Liver (tissue), 9 donors: ENCODE data around the gene VEGFB. TPM values are rescaled to one million over a fixed set of nuclear protein-coding genes. Genes with fewer than 3 reads are reported as not detected.

Experiments used
- DNase-seq: peaks from one replicate; pipeline ENCODE4 v3.0.0-alpha.2; 2017; ENCODE audit warnings: low spot score
- H3K27ac ChIP-seq, 2 donors: one replicate each; pipeline ENCODE4 v1.7.0; 2013; ENCODE audit warnings: inconsistent platforms in 2 of 2, low read length in 2 of 2, control low read depth in 1 of 2, low read depth in 1 of 2, mild to moderate bottlenecking in 1 of 2
- H3K27me3 ChIP-seq, 4 donors: one replicate each; pipeline versions ENCODE4 v1.6.1 to v1.7.0; 2013; ENCODE audit warnings: low read length in 3 of 4, inconsistent platforms in 1 of 4, mild to moderate bottlenecking in 1 of 4, moderate library complexity in 1 of 4; ENCODE audit not compliant: control insufficient read depth in 4 of 4, insufficient read depth in 4 of 4
- H3K36me3 ChIP-seq, 4 donors: one replicate each; pipeline versions ENCODE4 v1.6.1 to v1.7.0; 2013; ENCODE audit warnings: low read length in 3 of 4, mild to moderate bottlenecking in 3 of 4, low read depth in 1 of 4, moderate library complexity in 1 of 4; ENCODE audit not compliant: control insufficient read depth in 4 of 4, insufficient read depth in 3 of 4
- H3K4me1 ChIP-seq, 4 donors: one replicate each; pipeline versions ENCODE4 v1.6.1 to v1.7.0; 2013; ENCODE audit warnings: low read length in 3 of 4, mild to moderate bottlenecking in 3 of 4, moderate library complexity in 1 of 4; ENCODE audit not compliant: control insufficient read depth in 4 of 4, insufficient read depth in 4 of 4
- H3K4me3 ChIP-seq, 3 donors: one replicate each; pipeline versions ENCODE4 v1.6.1 to v1.7.0; 2013; ENCODE audit warnings: low read length in 3 of 3, control low read depth in 1 of 3, low read depth in 1 of 3, mild to moderate bottlenecking in 1 of 3
- H3K9ac ChIP-seq, 2 donors: one replicate each; pipeline ENCODE4 v1.7.0; 2013; ENCODE audit warnings: low read length in 2 of 2, mild to moderate bottlenecking in 2 of 2, moderate library complexity in 2 of 2, control low read depth in 1 of 2, low read depth in 1 of 2
- H3K9me3 ChIP-seq, 4 donors: one replicate each; pipeline versions ENCODE4 v1.6.1 to v1.7.0; 2013; ENCODE audit warnings: low read length in 3 of 4; ENCODE audit not compliant: control insufficient read depth in 4 of 4
- EGR1 ChIP-seq, 2 donors: IDR thresholded peaks; 2 replicates each; pipeline ENCODE4 v1.6.1; 2016 to 2018; ENCODE audit warnings: antibody characterized with exemption in 2 of 2, low read depth in 2 of 2
- FOXA1 ChIP-seq: IDR thresholded peaks from 2 replicates; pipeline ENCODE4 v1.6.1; 2016; ENCODE audit warnings: antibody characterized with exemption
- FOXA2 ChIP-seq: IDR thresholded peaks from 2 replicates; pipeline ENCODE4 v1.6.1; 2016; ENCODE audit warnings: antibody characterized with exemption
- GABPA ChIP-seq, 2 donors: IDR thresholded peaks in 1 of 2; conservative IDR thresholded peaks in 1 of 2; 2 replicates each; pipeline ENCODE4 v1.6.1; 2016; ENCODE audit warnings: antibody characterized with exemption in 2 of 2, mild to moderate bottlenecking in 1 of 2, moderate library complexity in 1 of 2
- HNF4A ChIP-seq, 2 donors: conservative IDR thresholded peaks; 2 replicates each; pipeline ENCODE4 v1.6.1; 2016; ENCODE audit warnings: antibody characterized with exemption in 2 of 2, mild to moderate bottlenecking in 2 of 2
- HNF4G ChIP-seq: IDR thresholded peaks from 2 replicates; pipeline ENCODE4 v1.6.1; 2016; ENCODE audit warnings: antibody characterized with exemption
- NR2F2 ChIP-seq: IDR thresholded peaks from 2 replicates; pipeline ENCODE4 v1.6.1; 2016; ENCODE audit warnings: antibody characterized with exemption
- RAD21 ChIP-seq, 2 donors: IDR thresholded peaks; 2 replicates each; pipeline ENCODE4 v1.6.1; 2016; ENCODE audit warnings: antibody characterized with exemption in 2 of 2, mild to moderate bottlenecking in 2 of 2
- REST ChIP-seq: IDR thresholded peaks from 2 replicates; pipeline ENCODE4 v1.6.1; 2016; ENCODE audit warnings: antibody characterized with exemption, mild to moderate bottlenecking
- RXRA ChIP-seq, 2 donors: IDR thresholded peaks; 2 replicates each; pipeline ENCODE4 v1.6.1; 2017 to 2018; ENCODE audit warnings: antibody characterized with exemption in 2 of 2, mild to moderate bottlenecking in 1 of 2
- SP1 ChIP-seq: IDR thresholded peaks from 2 replicates; pipeline ENCODE4 v1.6.1; 2018; ENCODE audit warnings: antibody characterized with exemption, mild to moderate bottlenecking
- TAF1 ChIP-seq: conservative IDR thresholded peaks from 2 replicates; pipeline ENCODE4 v1.6.1; 2016; ENCODE audit warnings: antibody characterized with exemption, mild to moderate bottlenecking
- WGBS: extraction: QIAGEN DNeasy Blood & Tissue Kit; methylation state at CpG from one replicate; pipeline ENCODE4 v1.1.7; 2013; 5-methylcytosine and 5-hydroxymethylcytosine counted together
- polyA plus RNA-seq, 2 donors: library from polyadenylated mRNA; stranded (reverse) in 1 of 2; unstranded in 1 of 2; fragments of 200-250 nt in 1 of 2; fragments of >200 nt in 1 of 2; fragmentation: Nextera tagmentation in 1 of 2; extraction: Ambion mirVana in 1 of 2; gene quantifications; one replicate each; pipeline versions ENCODE4 v1.2.1 to v1.2.3, GENCODE V29; 2013 to 2015
- total RNA-seq, 2 donors: library from RNA; depleted of rRNA; stranded (reverse); fragments of >200 nt; gene quantifications; one replicate each; pipeline ENCODE4 v1.2.3, GENCODE V29; 2014
- TF ChIP-seq, protein P1 (sequence below): IDR thresholded peaks from 2 replicates; pipeline ENCODE4 v1.6.1; 2016; ENCODE audit warnings: antibody characterized with exemption
- TF ChIP-seq, protein P2 (sequence below): IDR thresholded peaks from 2 replicates; pipeline ENCODE4 v1.6.1; 2016; ENCODE audit warnings: antibody characterized with exemption
- TF ChIP-seq, protein P3 (sequence below): IDR thresholded peaks from 2 replicates; pipeline ENCODE4 v1.6.1; 2016; ENCODE audit warnings: antibody characterized with exemption
- donor health status: healthy.
- donor health status: healthy.
- donor health status: healthy.
- donor health status: healthy.
- donor health status: healthy.

The VEGFB gene
- total and polyA plus RNA-seq, 4 donors: 3.6 to 17.3 (median 10.7) TPM

GRCh38 chr11:64224151-64224890 is 10.1 kb upstream of the VEGFB start:
- DNase-seq: no peak
- H3K27ac ChIP-seq: no peak overlapping the region

More at GRCh38 chr11:64224151-64224890, 10.1 kb upstream of the VEGFB start:
- 95% methylated on average over 17 of the region's 17 CpGs for WGBS
- Histone ChIP-seq H3K4me3 (no peak overlapping the region), H3K4me1 (peaks cover 11 to 33% (median 23%) of the 10 kb centered on the region in 4 donors), H3K9me3 (no peaks in the 10 kb centered on the region), H3K27me3 (no peaks in the 10 kb centered on the region), H3K36me3 (peaks cover 0 to 24% (median 9%) of the 10 kb centered on the region in 4 donors), H3K9ac (no peak overlapping the region)
- TF ChIP-seq RAD21 (IDR thresholded peaks at IDR 0.05) (no peak), FOXA2 (no peak), FOXA1 (no peak), NR2F2 (no peak), HNF4G (no peak), TAF1 (no peak), SP1 (no peak), EGR1 (IDR thresholded peaks at IDR 0.05; ENCODE audit: low read depth in 2 of 2) (no peak), RXRA (IDR thresholded peaks at IDR 0.05) (no peak), GABPA (IDR thresholded peaks at IDR 0.05 in 1 of 2, conservative IDR thresholded peaks at IDR 0.05 in 1 of 2) (no peak), HNF4A (conservative IDR thresholded peaks at IDR 0.05) (no peak), REST (no peak)
- TF ChIP-seq, protein P1, sequence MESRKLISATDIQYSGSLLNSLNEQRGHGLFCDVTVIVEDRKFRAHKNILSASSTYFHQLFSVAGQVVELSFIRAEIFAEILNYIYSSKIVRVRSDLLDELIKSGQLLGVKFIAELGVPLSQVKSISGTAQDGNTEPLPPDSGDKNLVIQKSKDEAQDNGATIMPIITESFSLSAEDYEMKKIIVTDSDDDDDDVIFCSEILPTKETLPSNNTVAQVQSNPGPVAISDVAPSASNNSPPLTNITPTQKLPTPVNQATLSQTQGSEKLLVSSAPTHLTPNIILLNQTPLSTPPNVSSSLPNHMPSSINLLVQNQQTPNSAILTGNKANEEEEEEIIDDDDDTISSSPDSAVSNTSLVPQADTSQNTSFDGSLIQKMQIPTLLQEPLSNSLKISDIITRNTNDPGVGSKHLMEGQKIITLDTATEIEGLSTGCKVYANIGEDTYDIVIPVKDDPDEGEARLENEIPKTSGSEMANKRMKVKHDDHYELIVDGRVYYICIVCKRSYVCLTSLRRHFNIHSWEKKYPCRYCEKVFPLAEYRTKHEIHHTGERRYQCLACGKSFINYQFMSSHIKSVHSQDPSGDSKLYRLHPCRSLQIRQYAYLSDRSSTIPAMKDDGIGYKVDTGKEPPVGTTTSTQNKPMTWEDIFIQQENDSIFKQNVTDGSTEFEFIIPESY: no peak
- TF ChIP-seq, protein P2, sequence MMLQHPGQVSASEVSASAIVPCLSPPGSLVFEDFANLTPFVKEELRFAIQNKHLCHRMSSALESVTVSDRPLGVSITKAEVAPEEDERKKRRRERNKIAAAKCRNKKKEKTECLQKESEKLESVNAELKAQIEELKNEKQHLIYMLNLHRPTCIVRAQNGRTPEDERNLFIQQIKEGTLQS: no peak
- TF ChIP-seq, protein P3, sequence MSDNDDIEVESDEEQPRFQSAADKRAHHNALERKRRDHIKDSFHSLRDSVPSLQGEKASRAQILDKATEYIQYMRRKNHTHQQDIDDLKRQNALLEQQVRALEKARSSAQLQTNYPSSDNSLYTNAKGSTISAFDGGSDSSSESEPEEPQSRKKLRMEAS: no peak
